ENCODE measurements around the gene ATF6. TPM values are rescaled to one million over a fixed set of nuclear protein-coding genes. Genes with fewer than 3 reads are reported as not detected.

The ATF6 gene
- polyA plus RNA-seq, 3 donors: 4.4 to 14.9 (median 9.6) TPM

- 92 to 99% (median 98%) methylated on average over 3 of the region's 3 CpGs for WGBS, 3 donors
- no peak overlapping the region for H3K27ac ChIP-seq (ENCODE audit: low read depth, low read length)
Measured at GRCh38 chr1:161908264-161908663, 142.1 kb downstream of the ATF6 start.

DNA sequence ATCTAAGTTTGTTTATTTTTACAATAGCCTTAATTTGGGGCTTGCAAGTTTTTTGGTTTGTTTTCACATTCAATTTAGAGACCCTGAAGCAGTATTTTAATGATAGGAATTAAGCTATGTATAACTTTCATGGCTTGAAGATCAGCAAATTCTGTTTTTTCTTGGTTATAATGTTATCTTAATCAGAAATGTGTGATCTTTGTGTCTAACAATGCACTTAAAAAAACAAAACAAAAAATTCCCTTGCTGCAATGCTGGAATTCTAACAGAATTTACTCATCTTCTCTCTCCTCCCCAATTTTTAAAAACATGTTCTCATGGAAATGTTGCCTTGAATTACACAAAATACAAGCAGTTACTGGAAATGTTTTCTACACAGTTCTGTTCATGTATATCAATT, 144.5 kb downstream of the ATF6 start:
- no peak overlapping the region for H3K27ac ChIP-seq (ENCODE audit: low read depth, low read length)

DNA sequence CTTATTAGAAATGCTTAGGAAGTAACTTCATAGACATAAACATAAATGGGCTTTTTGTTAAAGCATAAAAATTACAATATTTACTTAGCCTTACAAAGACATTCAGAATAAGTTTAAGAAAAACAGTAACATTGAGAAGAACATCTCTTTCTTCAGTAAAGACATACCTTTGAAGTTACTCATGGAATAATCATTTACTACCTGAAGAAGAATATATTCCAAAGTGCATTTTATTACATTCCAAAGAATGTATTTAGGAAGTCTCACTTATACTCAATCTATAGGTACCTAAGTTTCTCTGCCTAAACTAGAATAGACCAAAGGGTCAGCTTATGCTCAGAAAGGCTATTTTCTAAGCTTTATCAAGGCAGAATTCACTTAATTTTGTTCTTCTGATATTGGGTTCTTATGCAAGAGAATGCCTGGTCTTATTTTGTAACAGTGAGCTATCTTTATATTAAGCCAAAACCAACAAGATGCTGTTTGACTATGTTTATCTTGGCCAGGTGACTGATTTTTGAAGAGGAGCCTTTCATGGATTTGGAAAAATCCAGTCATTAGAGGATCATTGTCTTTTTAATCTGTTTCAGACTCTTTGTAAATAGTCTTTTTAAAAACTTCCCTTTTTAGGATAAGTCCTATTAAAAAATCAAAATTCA, 147.5 kb downstream of the ATF6 start:
- no peak overlapping the region for H3K27ac ChIP-seq (ENCODE audit: low read depth, low read length)

- WGBS, 3 donors: 97 to 98% (median 97%) methylated on average over 1 of the region's 1 CpG
- H3K27ac ChIP-seq (ENCODE audit: low read depth, low read length): no peak overlapping the region
Measured at GRCh38 chr1:161914595-161914994, 148.5 kb downstream of the ATF6 start.

GRCh38 chr1:161915051-161915503, 149.0 kb downstream of the ATF6 start:
- no peak overlapping the region for H3K27ac ChIP-seq (ENCODE audit: low read depth, low read length)
- 81 to 94% (median 86%) methylated on average over 1 of the region's 1 CpG for WGBS, 3 donors

- WGBS, 3 donors: 78 to 87% (median 81%) methylated on average over 2 of the region's 2 CpGs
- H3K27ac ChIP-seq (ENCODE audit: low read depth, low read length): no peak overlapping the region
Measured at GRCh38 chr1:161915978-161916377, 149.9 kb downstream of the ATF6 start.

DNA sequence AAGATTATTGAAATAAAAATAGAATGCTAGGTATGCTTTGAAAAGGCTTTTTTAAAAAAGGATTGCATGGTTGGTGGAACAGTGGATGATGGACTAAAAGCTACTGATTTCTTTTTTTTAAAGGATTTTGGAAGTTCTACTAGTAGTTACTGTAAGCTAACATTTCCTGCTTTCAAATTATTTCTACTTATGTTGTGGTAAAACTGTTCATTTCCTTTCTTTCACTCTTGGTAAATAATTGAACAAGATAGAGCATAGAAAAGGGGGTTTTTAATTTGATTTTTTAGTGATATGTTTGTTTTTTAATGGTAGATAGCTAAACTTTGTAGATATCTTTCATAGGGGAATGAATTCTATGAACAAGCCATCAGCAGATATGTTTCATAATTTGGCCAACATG, 153.1 kb downstream of the ATF6 start:
- no peak overlapping the region for H3K27ac ChIP-seq (ENCODE audit: low read depth, low read length)

DNA sequence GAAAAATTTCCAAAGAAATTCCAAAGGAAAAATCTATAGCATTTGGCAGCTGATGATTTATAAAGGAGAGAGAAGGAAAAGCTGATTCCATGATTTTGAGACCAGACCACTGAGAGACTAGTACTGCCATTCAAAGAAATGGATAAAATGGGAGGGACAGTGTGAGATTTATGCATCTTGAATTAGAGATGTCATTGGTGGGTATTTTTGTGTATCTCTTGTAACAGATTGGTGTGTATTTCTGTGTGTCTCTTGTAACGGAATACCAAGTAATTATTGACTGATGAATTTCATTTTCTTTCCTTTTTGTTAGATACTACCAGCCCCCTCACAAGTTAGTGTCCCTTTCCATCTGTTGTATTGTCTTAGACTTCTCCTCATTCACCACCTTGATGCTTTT, 155.4 kb downstream of the ATF6 start:
- no peak overlapping the region for H3K27ac ChIP-seq (ENCODE audit: low read depth, low read length)
- 97 to 100% (median 100%) methylated on average over 1 of the region's 1 CpG for WGBS, 3 donors

DNA sequence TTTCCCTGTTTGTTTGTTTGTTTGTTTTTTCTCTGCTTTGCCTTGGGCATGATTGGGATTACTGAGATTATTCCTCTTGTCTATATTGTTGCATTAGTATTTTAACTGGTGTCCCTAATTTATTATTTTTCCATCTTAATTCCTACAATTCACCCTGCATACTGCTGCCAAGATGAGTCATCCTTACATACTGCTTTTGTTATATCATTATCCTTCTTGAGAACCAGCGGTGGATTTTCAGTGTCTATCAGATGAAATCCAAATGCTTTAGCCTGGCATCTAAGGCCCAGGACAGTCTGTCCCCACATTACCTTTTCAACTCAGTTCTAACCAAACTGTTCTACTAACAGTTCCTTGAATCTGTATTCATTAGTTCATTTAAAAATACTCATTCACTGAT, 155.9 kb downstream of the ATF6 start:
- H3K27ac ChIP-seq (ENCODE audit: low read depth, low read length): no peak overlapping the region
- 84 to 97% (median 94%) methylated on average over 1 of the region's 1 CpG for WGBS, 3 donors

- no peak overlapping the region for H3K27ac ChIP-seq (ENCODE audit: low read depth, low read length)
- WGBS, 3 donors: 95 to 97% (median 97%) methylated on average over 2 of the region's 2 CpGs
Measured at GRCh38 chr1:161928056-161928455, 161.9 kb downstream of the ATF6 start.

GRCh38 chr1:161929137-161929536, 163.0 kb downstream of the ATF6 start:
- 95 to 100% (median 100%) methylated on average over 1 of the region's 1 CpG for WGBS, 3 donors
- H3K27ac ChIP-seq (ENCODE audit: low read depth, low read length): no peak overlapping the region

GRCh38 chr1:161930064-161930463, 163.9 kb downstream of the ATF6 start:
- H3K27ac ChIP-seq (ENCODE audit: low read depth, low read length): no peak overlapping the region
- 57 to 76% (median 67%) methylated on average over 1 of the region's 1 CpG for WGBS, 3 donors

DNA sequence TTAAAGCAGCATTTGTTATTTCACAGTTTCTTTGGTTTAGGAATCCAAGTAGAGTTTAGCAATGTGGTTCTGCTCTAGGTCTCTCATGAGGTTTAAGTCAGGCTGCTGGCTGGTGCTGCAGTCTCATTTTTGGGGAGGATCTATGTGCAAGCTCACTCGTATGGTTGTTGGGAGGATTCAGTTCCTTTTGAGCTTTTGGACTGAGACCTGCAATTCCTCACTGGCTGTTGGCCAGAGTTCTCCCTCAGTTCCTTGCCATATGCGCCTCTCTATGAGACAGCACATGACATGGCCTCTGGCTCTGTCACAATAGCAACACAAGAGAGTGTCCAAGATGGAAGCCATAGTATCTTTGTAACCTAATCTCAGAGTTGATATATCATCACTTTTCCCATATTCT, 166.5 kb downstream of the ATF6 start:
- WGBS, 3 donors: 54 to 77% (median 57%) methylated on average over 2 of the region's 2 CpGs

GRCh38 chr1:161933592-161934588, 167.8 kb downstream of the ATF6 start:
- no peak overlapping the region for H3K27ac ChIP-seq (ENCODE audit: low read depth, low read length)
- 60 to 86% (median 60%) methylated on average over 6 of the region's 6 CpGs for WGBS, 3 donors

More for the DNA sequence above, 166.5 kb downstream of the ATF6 start:
- H3K27ac ChIP-seq (ENCODE audit: low read depth, low read length): no peak overlapping the region

DNA sequence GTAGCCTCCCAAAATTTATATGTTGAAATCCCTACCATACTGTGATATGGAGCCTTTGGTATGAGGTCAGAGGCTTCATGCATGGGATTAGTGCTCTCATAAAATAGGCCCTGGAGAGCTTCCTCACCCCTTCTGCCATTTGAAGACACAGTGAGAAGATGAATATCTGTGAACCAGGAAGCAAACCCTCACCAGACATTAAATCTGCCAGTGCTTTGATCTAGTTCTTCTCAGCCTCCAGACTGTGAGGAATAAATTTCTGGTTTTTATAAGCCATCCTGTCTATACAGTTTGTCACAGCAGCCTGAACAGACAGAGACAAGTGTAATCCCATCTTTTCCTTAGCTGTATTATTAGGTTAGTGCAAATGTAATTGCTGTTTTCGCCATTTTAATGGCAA, 169.1 kb downstream of the ATF6 start:
- no peak overlapping the region for H3K27ac ChIP-seq (ENCODE audit: low read depth, low read length)
- WGBS, 3 donors: 96 to 97% (median 97%) methylated on average over 1 of the region's 1 CpG

GRCh38 chr1:161936786-161937185, 170.7 kb downstream of the ATF6 start:
- WGBS, 3 donors: 97 to 99% (median 97%) methylated on average over 2 of the region's 2 CpGs
- H3K27ac ChIP-seq (ENCODE audit: low read depth, low read length): no peak overlapping the region

GRCh38 chr1:161940866-161941591, 174.9 kb downstream of the ATF6 start:
- WGBS, 3 donors: 59 to 74% (median 72%) methylated on average over 3 of the region's 3 CpGs
- H3K27ac ChIP-seq (ENCODE audit: low read depth, low read length): no peak overlapping the region

- WGBS, 3 donors: 56 to 77% (median 74%) methylated on average over 8 of the region's 8 CpGs
Measured at GRCh38 chr1:161941726-161942436, 175.8 kb downstream of the ATF6 start.

More at GRCh38 chr1:161941726-161942436, 175.8 kb downstream of the ATF6 start:
- no peak overlapping the region for H3K27ac ChIP-seq (ENCODE audit: low read depth, low read length)
